HCT116 (cell line): Measurements from ENCODE around the gene RAB3C. TPM values are rescaled to one million over a fixed set of nuclear protein-coding genes. Genes with fewer than 3 reads are reported as not detected.

Source experiments
- ATAC-seq: fragments of 200-7000 bp; cut with Tn5 transposase; 2 replicates; pipeline ENCODE4 v1.9.1; 2020; ENCODE audit warnings: mild to moderate bottlenecking, moderate library complexity
- BruUV-seq: library from RNA; stranded (reverse); fragments of 400-500 nt; replicated peaks from 2 replicates; lab custom pipeline; 2021; lab: Mats Ljungman, UMichigan
- CTCF ChIA-PET: fragments of 300-600 bp; sonication (Branson Sonifier 250); formaldehyde crosslinking; loops from one replicate; lab custom pipeline; 2021; ENCODE audit warnings: antibody characterized with exemption; lab: Charles Lee
- POLR2A ChIA-PET: fragments of 300-600, 350-600 bp; sonication (Branson Sonifier 250); formaldehyde crosslinking; loops from one replicate; lab custom pipeline; 2021; ENCODE audit warnings: antibody characterized with exemption; lab: Charles Lee
- RAD21 ChIA-PET, 2 experiments: fragments of 300-600 bp; sonication (Branson Sonifier 250); formaldehyde crosslinking; loops; one replicate each; lab custom pipeline; 2023; ENCODE audit warnings: low total read pairs in 2 of 2; ENCODE audit not compliant: uncharacterized antibody in 2 of 2, unreplicated experiment in 2 of 2, low non-redundant PET in 1 of 2; lab: Charles Lee
- DNase-seq: peaks from one replicate; pipeline ENCODE4 v3.0.0-alpha.2; 2010; ENCODE audit warnings: low read depth, low spot score
- H2AFZ ChIP-seq: fragments of 200-600 bp; shearing (Covaris generic), sonication (generic); 2 replicates; pipeline ENCODE4 v1.6.1; 2017; ENCODE audit warnings: low read depth, mixed run types, mixed read lengths, antibody characterized with exemption, low read length; ENCODE audit not compliant: poor library complexity, severe bottlenecking
- H3K27ac ChIP-seq: 2 replicates; pipeline ENCODE4 v1.5.1; 2012; ENCODE audit warnings: low read depth, low read length
- H3K27me3 ChIP-seq: fragments of 200-600 bp; sonication (generic); 2 replicates; pipeline ENCODE4 v1.6.1; 2016; ENCODE audit warnings: mixed run types, low read length, mixed read lengths; ENCODE audit not compliant: insufficient read depth
- H3K36me3 ChIP-seq, 2 experiments: fragments of 200-500 bp in 1 of 2; fragments of 200-600 bp in 1 of 2; sonication (Bioruptor generic) in 1 of 2; sonication (generic) in 1 of 2; 2 replicates each; pipeline versions ENCODE4 v1.5.1 to v1.6.1; 2014 to 2016; ENCODE audit warnings: low read length in 2 of 2, inconsistent platforms in 1 of 2, mixed read lengths in 1 of 2, mixed run types in 1 of 2; ENCODE audit not compliant: insufficient read depth in 2 of 2, control insufficient read depth in 1 of 2
- H3K4me1 ChIP-seq, 2 experiments: fragments of 200-600 bp in 1 of 2; sonication (generic) in 1 of 2; 2 replicates each; pipeline versions ENCODE4 v1.5.1 to v1.6.1; 2012 to 2017; ENCODE audit warnings: low read length in 2 of 2, inconsistent platforms in 1 of 2, mild to moderate bottlenecking in 1 of 2, mixed read lengths in 1 of 2, mixed run types in 1 of 2, moderate library complexity in 1 of 2; ENCODE audit not compliant: insufficient read depth in 2 of 2, control insufficient read depth in 1 of 2
- H3K4me2 ChIP-seq: fragments of 200-600 bp; sonication (generic); 2 replicates; pipeline ENCODE4 v1.6.1; 2017; ENCODE audit warnings: mixed run types, low read length, mixed read lengths
- H3K4me3 ChIP-seq, 2 experiments: fragments of 200-600 bp in 1 of 2; sonication (generic) in 1 of 2; replicated peaks in 1 of 2; 2 replicates each; pipeline ENCODE4 v1.5.1; 2011 to 2016; ENCODE audit warnings: low read length in 2 of 2, control low read depth in 1 of 2, low read depth in 1 of 2, mild to moderate bottlenecking in 1 of 2, mixed read lengths in 1 of 2, mixed run types in 1 of 2
- H3K79me2 ChIP-seq: fragments of 200-600 bp; sonication (generic); 2 replicates; pipeline ENCODE4 v1.6.1; 2017; ENCODE audit warnings: mild to moderate bottlenecking, mixed run types, low read length, moderate library complexity, mixed read lengths; ENCODE audit not compliant: insufficient read depth
- H3K9ac ChIP-seq: fragments of 200-600 bp; sonication (generic); 2 replicates; pipeline ENCODE4 v1.6.1; 2016; ENCODE audit warnings: low read length, mixed read lengths
- H3K9me2 ChIP-seq: fragments of 200-600 bp; sonication (generic), shearing (Covaris generic); 2 replicates; pipeline ENCODE4 v1.6.1; 2017; ENCODE audit warnings: mixed run types, mild to moderate bottlenecking, moderate library complexity; ENCODE audit not compliant: insufficient read depth
- H3K9me3 ChIP-seq, 2 experiments: fragments of 200-500 bp in 1 of 2; fragments of 200-600 bp in 1 of 2; sonication (Bioruptor generic) in 1 of 2; sonication (generic) in 1 of 2; 2 replicates each; pipeline ENCODE4 v1.6.1; 2014 to 2017; ENCODE audit warnings: low read length in 2 of 2, mixed read lengths in 2 of 2, inconsistent platforms in 1 of 2, low read depth in 1 of 2, mild to moderate bottlenecking in 1 of 2, mixed run types in 1 of 2, moderate library complexity in 1 of 2; ENCODE audit not compliant: control insufficient read depth in 1 of 2, insufficient read depth in 1 of 2
- H4K20me1 ChIP-seq: fragments of 200-600 bp; sonication (generic), shearing (Covaris generic); 2 replicates; pipeline ENCODE4 v1.6.1; 2017; ENCODE audit warnings: mixed run types, mild to moderate bottlenecking, moderate library complexity; ENCODE audit not compliant: insufficient read depth
- CBX3 ChIP-seq: IDR thresholded peaks from 2 replicates; pipeline ENCODE4 v1.6.1; 2012; ENCODE audit warnings: low read depth
- CEBPB ChIP-seq: IDR thresholded peaks from 2 replicates; pipeline ENCODE4 v1.6.1; 2012; ENCODE audit warnings: low read depth
- EGR1 ChIP-seq: IDR thresholded peaks from 2 replicates; pipeline ENCODE4 v1.6.1; 2012; ENCODE audit warnings: low read depth
- ELF1 ChIP-seq: IDR thresholded peaks from 2 replicates; pipeline ENCODE4 v1.6.1; 2012; ENCODE audit warnings: low read depth, borderline replicate concordance
- EZH2 ChIP-seq: fragments of 200-600 bp; sonication (generic); IDR thresholded peaks from 2 replicates; pipeline ENCODE4 v1.6.1; 2017; ENCODE audit warnings: antibody characterized with exemption, mixed run types
- FOSL1 ChIP-seq: IDR thresholded peaks from 2 replicates; pipeline ENCODE4 v1.6.1; 2012; ENCODE audit warnings: low read depth
- JUND ChIP-seq: IDR thresholded peaks from 2 replicates; pipeline ENCODE4 v1.6.1; 2012
- MAX ChIP-seq: IDR thresholded peaks from 2 replicates; pipeline ENCODE4 v1.6.1; 2012
- POLR2A ChIP-seq: IDR thresholded peaks from 2 replicates; pipeline ENCODE4 v1.7.0; 2011; ENCODE audit warnings: borderline replicate concordance; ENCODE audit not compliant: insufficient read depth, insufficient read length; ENCODE audit errors: extremely low read depth
- POLR2AphosphoS5 ChIP-seq: IDR thresholded peaks from 2 replicates; pipeline ENCODE4 v1.6.1; 2011; ENCODE audit warnings: mild to moderate bottlenecking, low read depth, low read length, moderate library complexity
- RAD21 ChIP-seq: IDR thresholded peaks from 2 replicates; pipeline ENCODE4 v1.6.1; 2012; ENCODE audit warnings: low read depth, mild to moderate bottlenecking
- SIN3A ChIP-seq: IDR thresholded peaks from 2 replicates; pipeline ENCODE4 v1.6.1; 2012; ENCODE audit warnings: low read depth
- SP1 ChIP-seq: IDR thresholded peaks from 2 replicates; pipeline ENCODE4 v1.6.1; 2012; ENCODE audit warnings: low read depth
- SRF ChIP-seq: IDR thresholded peaks from 2 replicates; pipeline ENCODE4 v1.6.1; 2012; ENCODE audit warnings: low read depth
- TCF7L2 ChIP-seq: IDR thresholded peaks from 2 replicates; pipeline ENCODE4 v1.7.0; 2011; ENCODE audit warnings: borderline replicate concordance, inconsistent platforms; ENCODE audit not compliant: insufficient read depth, insufficient read length; ENCODE audit errors: extremely low read depth
- YY1 ChIP-seq: IDR thresholded peaks from 2 replicates; pipeline ENCODE4 v1.6.1; 2011; ENCODE audit warnings: low read length, low read depth, moderate library complexity, mild to moderate bottlenecking; ENCODE audit not compliant: insufficient replicate concordance; ENCODE audit errors: extremely low read depth
- ZBTB33 ChIP-seq: IDR thresholded peaks from 2 replicates; pipeline ENCODE4 v1.6.1; 2011; ENCODE audit warnings: mild to moderate bottlenecking, low read length, moderate library complexity; ENCODE audit not compliant: insufficient replicate concordance; ENCODE audit errors: extremely low read depth
- ZFX ChIP-seq: fragments of 450-650 bp; IDR thresholded peaks from 2 replicates; pipeline ENCODE4 v1.6.1; 2017
- ZNF274 ChIP-seq: fragments of 200-500 bp; sonication (Bioruptor generic); IDR thresholded peaks from 2 replicates; pipeline ENCODE4 v1.6.1; 2014; ENCODE audit warnings: mild to moderate bottlenecking, low read depth, low read length, inconsistent platforms
- intact Hi-C: fragments of 100-400 bp; cut with micrococcal nuclease; formaldehyde crosslinking; loops from 2 replicates; pipeline ENCODE4 v1.10.0; 2022
- total RNA-seq: library from RNA; stranded (reverse); gene quantifications from one replicate; pipeline ENCODE4 v1.2.1, GENCODE V29; 2021; ENCODE audit not compliant: unreplicated experiment

Gene RAB3C
- total RNA-seq, 1 experiment from 2014 or later, result not detected

GRCh38 chr5:58542709-58543108, 40.2 kb upstream of the RAB3C start:
- H3K79me2 ChIP-seq, result no peaks in the 10 kb centered on the region
- CTCF ChIA-PET, result no interaction called here
- intact Hi-C loops, result no loop called here
- no peaks in the 10 kb centered on the region for H3K9me3 ChIP-seq
- TF ChIP-seq CEBPB, result no peak
- H3K4me1 ChIP-seq, result no peaks in the 10 kb centered on the region; a peak in 1 of 4 replicates
- RAD21 ChIA-PET, result no interaction called here
- no peak overlapping the region for H3K27ac ChIP-seq
- H3K36me3 ChIP-seq, result no peaks in the 10 kb centered on the region
- no peak overlapping the region for H3K4me2 ChIP-seq
- BruUV-seq, result no TSS peak
- DNase-seq (no peak), ATAC-seq (no peak)
- H3K27me3 ChIP-seq, result no peaks in the 10 kb centered on the region
- POLR2A ChIA-PET, result no interaction called here
- no peaks in the 10 kb centered on the region for H3K9me2 ChIP-seq
- H4K20me1 ChIP-seq, result no peaks in the 10 kb centered on the region
- H2AFZ ChIP-seq, result no peak overlapping the region
- H3K4me3 ChIP-seq, result no peak overlapping the region
- H3K9ac ChIP-seq, result no peak overlapping the region

- Histone ChIP-seq H3K9ac (no peak overlapping the region), H3K4me1 (no peaks in the 10 kb centered on the region; a peak in 1 of 4 replicates), H3K4me2 (no peak overlapping the region), H3K9me2 (no peaks in the 10 kb centered on the region), H3K9me3 (no peaks in the 10 kb centered on the region), H2AFZ (no peak overlapping the region), H3K27me3 (no peaks in the 10 kb centered on the region), H3K4me3 (no peak overlapping the region), H3K27ac (no peak overlapping the region), H4K20me1 (no peaks in the 10 kb centered on the region), H3K36me3 (no peaks in the 10 kb centered on the region), H3K79me2 (no peaks in the 10 kb centered on the region)
- RAD21 ChIA-PET, result no interaction called here
- POLR2A ChIA-PET, result no interaction called here
- no peak for TF ChIP-seq FOSL1
- no peak for TF ChIP-seq JUND
- TF ChIP-seq SRF, result no peak
- TF ChIP-seq ZNF274, result no peak
- no peak for TF ChIP-seq MAX
- no peak for TF ChIP-seq EGR1
- no peak for TF ChIP-seq ELF1
- TF ChIP-seq YY1, result no peak
- no peak for TF ChIP-seq EZH2
- no peak for TF ChIP-seq POLR2A
- no peak for TF ChIP-seq CBX3
- TF ChIP-seq ZFX, result no peak
- TF ChIP-seq RAD21, result no peak
- no peak for TF ChIP-seq SIN3A
- TF ChIP-seq POLR2AphosphoS5, result no peak
- no peak for TF ChIP-seq TCF7L2
- no peak for TF ChIP-seq ZBTB33
- no peak for TF ChIP-seq SP1
- no peak for TF ChIP-seq CEBPB
- CTCF ChIA-PET, result no interaction called here
- DNase-seq (no peak), ATAC-seq (no peak)
- no TSS peak for BruUV-seq
- intact Hi-C loops, result no loop called here
These were observed 39.2 kb upstream of the RAB3C start for GRCh38 chr5:58543723-58544122.
